Camera-type eye (tissue), 1 donor: ENCODE results near the gene SNRNP200. TPM values are rescaled to one million over a fixed set of nuclear protein-coding genes. Genes with fewer than 3 reads are reported as not detected.

ENCODE experiments used
- total RNA-seq: library from RNA; depleted of rRNA; stranded (reverse); fragments of >200 nt; gene quantifications from one replicate; pipeline ENCODE4 v1.2.3, GENCODE V29; 2014

Gene SNRNP200
- 132 TPM for total RNA-seq

GRCh38 chr2:96305091-96305978 lies at the start of gene SNRNP200:
Gene SNRNP200 (minus strand): TSS chr2:96305546. CDS start chr2:96305437, 109 bp downstream.

GRCh38 chr2:96325041-96325883 lies 19.9 kb upstream of the SNRNP200 start, which contains the start of gene ITPRIPL1:
Gene ITPRIPL1 (plus strand): TSS chr2:96325317. CDS start chr2:96325840, 523 bp downstream.

DNA sequence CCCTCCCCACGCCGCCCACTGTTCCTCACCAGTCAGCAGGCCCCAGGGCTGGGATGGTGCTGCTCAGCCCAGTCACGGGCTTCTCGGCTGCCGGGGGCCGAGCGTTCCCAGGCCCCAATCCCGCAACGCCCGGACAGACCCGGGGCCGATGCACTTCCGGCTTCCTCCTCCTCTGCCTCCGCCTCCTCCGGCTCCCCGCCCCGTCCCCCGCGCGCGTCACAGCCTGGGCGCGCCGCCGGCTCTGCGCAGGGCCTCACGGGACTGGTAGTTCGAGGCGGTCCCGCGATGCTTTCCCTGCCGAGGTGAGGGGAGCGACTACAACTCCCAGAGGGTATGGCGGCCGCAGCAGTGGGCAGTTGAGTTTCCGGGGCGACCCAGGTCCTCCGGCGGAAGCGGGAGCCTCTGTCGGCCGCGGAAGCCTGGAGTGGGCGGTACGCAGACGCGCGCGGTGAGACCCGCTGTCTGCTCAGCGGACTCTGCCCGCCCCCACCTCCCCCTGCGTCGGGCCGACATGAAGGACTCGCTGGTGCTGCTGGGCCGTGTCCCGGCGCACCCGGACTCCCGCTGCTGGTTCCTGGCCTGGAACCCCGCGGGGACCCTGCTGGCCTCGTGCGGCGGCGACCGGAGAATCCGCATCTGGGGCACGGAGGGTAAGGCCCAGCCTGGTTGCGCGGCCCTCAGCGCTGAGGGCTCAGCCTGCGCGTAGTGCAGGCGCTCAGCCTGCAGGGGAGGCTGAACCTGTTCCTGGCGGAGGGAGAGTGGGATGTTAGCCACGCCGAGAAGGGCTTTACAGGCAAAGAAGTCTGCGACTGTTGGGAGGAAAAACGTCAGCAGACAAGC lies 39.3 kb downstream of the SNRNP200 start, which contains the start of the genes CIAO1 and TMEM127:
Gene CIAO1, plus strand, starts transcription at position 386 of the 840 bp plus-strand sequence. Its CDS starts 126 bp downstream, at position 512.
Gene TMEM127, minus strand, starts transcription at position 158 of the 840 bp plus-strand sequence. CDS start 616 bp downstream, outside the sequence.

Other genes with a start within 250 kb of the SNRNP200 start
- gene ADRA2B, start 189.0 kb downstream of the SNRNP200 start, total RNA-seq = 1.9 TPM
- 0.49 TPM for gene ASTL, start 167.0 kb downstream of the SNRNP200 start, total RNA-seq
- gene DUSP2, start 160.1 kb downstream of the SNRNP200 start, total RNA-seq = 8.1 TPM
- gene STARD7, start 96.7 kb downstream of the SNRNP200 start, total RNA-seq = 186 TPM
- gene TMEM127, start 39.5 kb downstream of the SNRNP200 start, total RNA-seq = 23.3 TPM
- gene CIAO1, start 39.3 kb downstream of the SNRNP200 start, total RNA-seq = 106 TPM
- 5.7 TPM for gene ITPRIPL1, start 19.8 kb upstream of the SNRNP200 start, total RNA-seq
- gene NCAPH, start 30.2 kb upstream of the SNRNP200 start, total RNA-seq = 11.4 TPM
- 0.27 TPM for gene NEURL3, start 199.8 kb upstream of the SNRNP200 start, total RNA-seq
- 9.1 TPM for gene ARID5A, start 231.2 kb upstream of the SNRNP200 start, total RNA-seq